Endodermal cell (in vitro differentiated cells): ENCODE measurements around the gene MAP1S. TPM values are rescaled to one million over a fixed set of nuclear protein-coding genes. Genes with fewer than 3 reads are reported as not detected.
A peak's percentile ranks its signal among the peaks of the same experiment; 100 is the strongest.

Experiments used
- DNase-seq: peaks from one replicate; pipeline ENCODE4 v3.0.0-alpha.2; 2017
- H3K27ac ChIP-seq: 2 replicates; pipeline ENCODE4 v1.5.1; 2013; ENCODE audit warnings: mild to moderate bottlenecking, low read depth, low read length, moderate library complexity
- H3K27me3 ChIP-seq: 2 replicates; pipeline ENCODE4 v1.6.1; 2013; ENCODE audit warnings: mild to moderate bottlenecking, low read length, moderate library complexity; ENCODE audit not compliant: insufficient read depth, control insufficient read depth, poor library complexity, severe bottlenecking
- H3K36me3 ChIP-seq: 2 replicates; pipeline ENCODE4 v1.7.0; 2013; ENCODE audit warnings: mild to moderate bottlenecking, low read length, moderate library complexity; ENCODE audit not compliant: control insufficient read depth, insufficient read depth
- H3K4me1 ChIP-seq: one replicate; pipeline ENCODE4 v1.7.0; 2013; ENCODE audit warnings: low read length; ENCODE audit not compliant: control insufficient read depth, insufficient read depth
- H3K4me3 ChIP-seq: 2 replicates; pipeline ENCODE4 v1.5.1; 2013; ENCODE audit warnings: mild to moderate bottlenecking, low read length, moderate library complexity
- H3K9ac ChIP-seq: 2 replicates; pipeline ENCODE4 v1.6.1; 2013; ENCODE audit warnings: mild to moderate bottlenecking, low read length, moderate library complexity; ENCODE audit not compliant: poor library complexity, severe bottlenecking; ENCODE audit errors: extremely low read depth
- H3K9me3 ChIP-seq: 2 replicates; pipeline ENCODE4 v1.6.1; 2013; ENCODE audit warnings: mild to moderate bottlenecking, low read length, moderate library complexity; ENCODE audit not compliant: control insufficient read depth
- H3K27ac Mint-ChIP-seq: 2 replicates; pipeline ENCODE4 v1.8.0; 2020; ENCODE audit warnings: mixed read lengths
- H3K27me3 Mint-ChIP-seq: 2 replicates; pipeline ENCODE4 v1.8.0; 2021; ENCODE audit warnings: mild to moderate bottlenecking, mixed read lengths; ENCODE audit not compliant: insufficient read depth
- H3K36me3 Mint-ChIP-seq: 2 replicates; pipeline ENCODE4 v1.8.0; 2020; ENCODE audit warnings: low read depth, mixed read lengths
- H3K4me1 Mint-ChIP-seq: 2 replicates; pipeline ENCODE4 v1.8.0; 2020; ENCODE audit warnings: mixed read lengths
- H3K4me3 Mint-ChIP-seq: 2 replicates; pipeline ENCODE4 v1.8.0; 2020; ENCODE audit warnings: mild to moderate bottlenecking, moderate library complexity, mixed read lengths
- H3K9me3 Mint-ChIP-seq: 2 replicates; pipeline ENCODE4 v1.8.0; 2020; ENCODE audit warnings: mild to moderate bottlenecking, mixed read lengths
- CTCF ChIP-seq: fragments of 200-600 bp; sonication (generic); conservative IDR thresholded peaks from 2 replicates; pipeline ENCODE4 v1.5.0; 2021; ENCODE audit warnings: antibody characterized with exemption, mild to moderate bottlenecking
- WGBS, 2 experiments: methylation state at CpG; one replicate each; pipeline versions ENCODE4 v1.1.5 to v1.1.7; 2013; ENCODE audit warnings: missing lambda C conversion rate in 2 of 2, mixed read lengths in 1 of 2; ENCODE audit not compliant: insufficient coverage in 1 of 2, insufficient read length in 1 of 2; 5-methylcytosine and 5-hydroxymethylcytosine counted together
- total RNA-seq, 2 donors: library from RNA; stranded (reverse); fragmentation: NEBNext Ultra II Directional in 1 of 2; extraction: Animal tissue kit (Norgen Biotek cat#: 25700) in 1 of 2; gene quantifications; 2 replicates in 1 of 2; 3 replicates in 1 of 2; pipeline ENCODE4 v1.2.1, GENCODE V29; 2021

MAP1S gene
- total RNA-seq, 2 donors from 2014 or later = 90.2 to 96.7 TPM

GRCh38 chr19:17703824-17704463 is 15.3 kb upstream of the MAP1S start:
- Mint-ChIP-seq H3K36me3 (no peaks in the 10 kb centered on the region), H3K4me3 (no peak overlapping the region)
- TF ChIP-seq CTCF = peak; percentile 91

GRCh38 chr19:17706750-17707181 is 12.5 kb upstream of the MAP1S start:
- Histone ChIP-seq H3K27ac (no peak overlapping the region), H3K4me1 (no peaks in the 10 kb centered on the region), H3K27me3 (no peaks in the 10 kb centered on the region), H3K9ac (no peak overlapping the region), H3K4me3 (no peak overlapping the region), H3K9me3 (no peaks in the 10 kb centered on the region), H3K36me3 (no peaks in the 10 kb centered on the region)
- Mint-ChIP-seq H3K4me3 (no peak overlapping the region), H3K4me1 (no peaks in the 10 kb centered on the region), H3K27me3 (peaks cover 19% of the 10 kb centered on the region), H3K36me3 (no peaks in the 10 kb centered on the region), H3K27ac (no peak overlapping the region), H3K9me3 (no peaks in the 10 kb centered on the region)
- DNase-seq = peak; percentile 95
- 37 to 62% methylated on average over 11 to 17 of the region's 17 CpGs for WGBS, 2 experiments
- TF ChIP-seq CTCF = no peak

More at GRCh38 chr19:17703824-17704463, 15.3 kb upstream of the MAP1S start:
- H3K4me3 ChIP-seq = no peak overlapping the region
- WGBS, 2 experiments = 78 to 92% methylated on average over 10 to 11 of the region's 11 CpGs
- peaks cover 22% of the 10 kb centered on the region for H3K27me3 Mint-ChIP-seq
- H3K27ac Mint-ChIP-seq = no peak overlapping the region
- H3K9me3 ChIP-seq = no peaks in the 10 kb centered on the region
- H3K27ac ChIP-seq = no peak overlapping the region
- H3K36me3 ChIP-seq = no peaks in the 10 kb centered on the region
- H3K4me1 Mint-ChIP-seq = no peaks in the 10 kb centered on the region
- H3K4me1 ChIP-seq = no peaks in the 10 kb centered on the region
- no peaks in the 10 kb centered on the region for H3K9me3 Mint-ChIP-seq
- H3K9ac ChIP-seq = no peak overlapping the region
- H3K27me3 ChIP-seq = no peaks in the 10 kb centered on the region
- peak; percentile 91 for DNase-seq

- Histone ChIP-seq H3K9ac (no peak overlapping the region), H3K9me3 (no peaks in the 10 kb centered on the region), H3K27ac (no peak overlapping the region), H3K4me1 (no peaks in the 10 kb centered on the region), H3K4me3 (no peak overlapping the region), H3K36me3 (no peaks in the 10 kb centered on the region), H3K27me3 (no peaks in the 10 kb centered on the region)
- H3K9me3 Mint-ChIP-seq = no peaks in the 10 kb centered on the region
- WGBS, 2 experiments = 88 to 90% methylated on average over 3 to 6 of the region's 6 CpGs
- TF ChIP-seq CTCF = no peak
- no peaks in the 10 kb centered on the region for H3K36me3 Mint-ChIP-seq
- no peak for DNase-seq
- H3K27ac Mint-ChIP-seq = no peak overlapping the region
- no peaks in the 10 kb centered on the region for H3K4me1 Mint-ChIP-seq
- H3K4me3 Mint-ChIP-seq = no peak overlapping the region
- H3K27me3 Mint-ChIP-seq = peaks cover 11% of the 10 kb centered on the region
Observed at GRCh38 chr19:17711851-17712250, 7.4 kb upstream of the MAP1S start.
